ENCODE data around the gene TECTA.

DNA sequence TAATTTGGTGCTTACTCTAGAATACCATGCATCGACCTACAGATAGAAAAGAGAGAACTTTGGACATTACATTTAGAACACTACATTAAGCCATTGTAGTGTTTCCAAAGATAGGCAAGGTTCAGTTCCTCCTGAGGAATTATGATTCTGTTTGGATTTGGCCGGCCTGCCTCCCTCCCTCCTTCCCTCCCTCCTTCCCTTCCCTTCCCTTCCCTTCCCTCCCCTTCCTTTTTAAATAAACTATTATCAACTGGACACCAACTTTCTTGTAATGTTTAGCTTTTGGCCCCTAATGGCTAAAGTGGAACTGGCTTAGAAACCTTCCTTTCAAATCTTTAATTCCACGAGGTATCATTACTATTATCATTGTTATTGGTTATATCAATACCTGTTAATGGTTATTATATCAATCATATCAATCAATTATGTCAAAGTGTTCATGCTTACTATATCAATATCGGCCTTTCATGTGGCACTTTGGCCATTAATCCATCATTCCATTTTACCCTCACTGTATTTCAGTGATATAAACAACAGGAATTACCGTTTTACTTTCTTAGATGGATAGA, 60.4 kb downstream of the TECTA start:
- TF ChIP-seq POLR2A (IDR thresholded peaks at IDR 0.05; ENCODE audit: low read length) (no peak), GATA1 (IDR thresholded peaks at IDR 0.05; ENCODE audit: low read depth, low read length) (no peak)
